GM23248 (cell line): Measurements from ENCODE around the gene DUSP28. TPM values are rescaled to one million over a fixed set of nuclear protein-coding genes. Genes with fewer than 3 reads are reported as not detected.

ENCODE experiments used
- DNase-seq: peaks from one replicate; pipeline ENCODE4 v3.0.0-alpha.2; 2015
- H2AFZ ChIP-seq: fragments of 200-600 bp; sonication (generic); 2 replicates; pipeline ENCODE4 v1.6.1; 2016; ENCODE audit warnings: antibody characterized with exemption
- H3F3A ChIP-seq: fragments of 200-600 bp; sonication (generic); 2 replicates; pipeline ENCODE4 v1.6.1; 2016; ENCODE audit warnings: mild to moderate bottlenecking, antibody characterized with exemption, mixed run types; ENCODE audit not compliant: insufficient read depth
- H3K27ac ChIP-seq: fragments of 200-600 bp; sonication (generic); 2 replicates; pipeline ENCODE4 v1.5.1; 2016; ENCODE audit warnings: mild to moderate bottlenecking
- H3K27me3 ChIP-seq: fragments of 200-600 bp; sonication (generic); replicated peaks from 2 replicates; pipeline ENCODE4 v1.6.1; 2016; ENCODE audit warnings: mild to moderate bottlenecking; ENCODE audit not compliant: insufficient read depth
- H3K36me3 ChIP-seq: fragments of 200-600 bp; sonication (generic); 2 replicates; pipeline ENCODE4 v1.6.1; 2016; ENCODE audit warnings: low read depth, mild to moderate bottlenecking
- H3K4me1 ChIP-seq: fragments of 200-600 bp; sonication (generic); 2 replicates; pipeline ENCODE4 v1.6.1; 2016; ENCODE audit warnings: mild to moderate bottlenecking; ENCODE audit not compliant: insufficient read depth
- H3K4me2 ChIP-seq: fragments of 200-600 bp; sonication (generic); one replicate; pipeline ENCODE4 v1.6.1; 2016; ENCODE audit warnings: mild to moderate bottlenecking; ENCODE audit not compliant: unreplicated experiment
- H3K4me3 ChIP-seq: fragments of 200-600 bp; sonication (generic); 2 replicates; pipeline ENCODE4 v1.5.1; 2016; ENCODE audit warnings: mild to moderate bottlenecking
- H3K79me2 ChIP-seq: fragments of 200-600 bp; sonication (generic); 2 replicates; pipeline ENCODE4 v1.6.1; 2016; ENCODE audit warnings: mild to moderate bottlenecking; ENCODE audit not compliant: insufficient read depth
- H3K9ac ChIP-seq: fragments of 200-600 bp; sonication (generic); 2 replicates; pipeline ENCODE4 v1.6.1; 2016; ENCODE audit warnings: mild to moderate bottlenecking
- H3K9me2 ChIP-seq: fragments of 200-600 bp; sonication (generic); 2 replicates; pipeline ENCODE4 v1.6.1; 2016; ENCODE audit warnings: mixed run types, mild to moderate bottlenecking, moderate library complexity; ENCODE audit not compliant: insufficient read depth
- H3K9me3 ChIP-seq: fragments of 200-600 bp; sonication (generic); one replicate; pipeline ENCODE4 v1.6.1; 2017; ENCODE audit warnings: low read depth
- H4K20me1 ChIP-seq: fragments of 200-600 bp; sonication (generic); 2 replicates; pipeline ENCODE4 v1.6.0; 2016; ENCODE audit not compliant: insufficient read depth
- EZH2 ChIP-seq: fragments of 200-600 bp; sonication (generic); IDR thresholded peaks from 2 replicates; pipeline ENCODE4 v1.6.1; 2018; ENCODE audit warnings: antibody characterized with exemption, mild to moderate bottlenecking; ENCODE audit not compliant: insufficient read depth, poor library complexity, severe bottlenecking
- EZH2phosphoT487 ChIP-seq: fragments of 200-600 bp; sonication (generic); IDR thresholded peaks from 2 replicates; pipeline ENCODE4 v1.6.1; 2018; ENCODE audit warnings: antibody characterized with exemption, moderate library complexity, mild to moderate bottlenecking, low read depth; ENCODE audit not compliant: insufficient read depth
- WGBS, 2 experiments: methylation state at CpG; one replicate each; pipeline ENCODE4 v1.1.6; 2015 to 2017; ENCODE audit warnings: low lambda C conversion rate in 2 of 2, low coverage in 1 of 2; ENCODE audit errors: missing lambda C conversion rate in 2 of 2; 5-methylcytosine and 5-hydroxymethylcytosine counted together
- in situ Hi-C: fragments of 300-500 bp; cut with MboI; formaldehyde crosslinking; loops from 2 replicates; pipeline ENCODE4 v1.15.0; 2020
- polyA plus RNA-seq: library from polyadenylated mRNA; unstranded; fragments of >200 nt; fragmentation: Nextera tagmentation; extraction: Ambion mirVana; gene quantifications from 2 replicates; pipeline ENCODE4 v1.2.1, GENCODE V29; 2016
- total RNA-seq: library from RNA; depleted of rRNA; stranded (reverse); fragments of >200 nt; shearing (Covaris generic); gene quantifications from 2 replicates; pipeline ENCODE4 v1.2.3, GENCODE V29; 2014

DUSP28 gene
- total and polyA plus RNA-seq, 2 experiments from 2014 or later = 3.2 to 4.9 TPM

DNA sequence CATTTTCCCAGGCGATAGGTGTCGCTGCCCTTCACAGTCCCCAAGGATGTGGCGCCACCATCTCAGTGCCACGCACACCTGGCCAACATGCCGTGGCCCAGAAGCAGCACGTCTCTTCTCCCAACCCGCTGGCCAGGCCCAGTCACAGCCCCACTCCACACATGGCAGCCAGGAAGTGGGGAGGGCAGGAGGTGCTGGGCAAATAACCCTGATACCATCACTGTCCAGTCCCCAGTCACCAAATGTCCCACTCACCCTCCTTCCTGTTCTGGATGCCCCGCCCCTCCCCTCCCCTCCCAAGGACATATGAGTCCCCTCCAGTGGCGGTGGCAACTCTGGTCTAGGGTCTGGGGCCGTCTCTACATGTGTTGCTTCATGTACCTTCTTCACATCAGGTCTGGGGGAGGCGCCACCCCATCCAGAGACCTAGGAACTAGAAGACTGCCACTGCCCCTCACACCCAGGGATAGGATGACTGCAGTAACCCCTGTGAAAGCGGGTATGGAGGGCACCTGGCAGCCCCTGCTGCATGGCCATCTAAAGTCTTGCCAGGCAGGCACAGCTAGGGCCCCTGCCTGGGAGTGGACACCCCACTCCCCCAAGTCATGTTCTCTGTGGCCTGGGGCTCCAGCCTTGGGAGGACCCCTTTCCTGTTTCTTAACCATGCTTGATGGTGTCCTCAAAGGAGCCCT lies 19.1 kb downstream of the DUSP28 start:
- peak overlapping the region; percentile 80 for H3K27ac ChIP-seq
- peaks cover 67% of the 10 kb centered on the region for H3K79me2 ChIP-seq
- H3F3A ChIP-seq = peaks cover 25% of the 10 kb centered on the region
- H3K4me2 ChIP-seq = no peak overlapping the region
- peak overlapping the region; percentile 65; the same call in 1 of the 2 replicates for H3K9ac ChIP-seq
- no peaks in the 10 kb centered on the region for H3K9me3 ChIP-seq
- no peaks in the 10 kb centered on the region; the same call in 1 of the 2 replicates for H4K20me1 ChIP-seq
- in situ Hi-C loops = no loop called here
- H3K4me3 ChIP-seq = no peak overlapping the region
- no peak overlapping the region for H2AFZ ChIP-seq
- H3K36me3 ChIP-seq = no peaks in the 10 kb centered on the region; the same call in 1 of the 2 replicates
- DNase-seq = no peak
- H3K9me2 ChIP-seq = no peaks in the 10 kb centered on the region
- WGBS, 2 experiments = 90 to 96% methylated on average over 12 of the region's 12 CpGs
- peaks cover 11% of the 10 kb centered on the region for H3K4me1 ChIP-seq
- TF ChIP-seq EZH2 (no peak), EZH2phosphoT487 (no peak)
- no peaks in the 10 kb centered on the region for H3K27me3 ChIP-seq

- no peaks in the 10 kb centered on the region; the same call in 1 of the 2 replicates for H3K36me3 ChIP-seq
- in situ Hi-C loops = no loop called here
- no peaks in the 10 kb centered on the region for H3K9me2 ChIP-seq
- H3K9ac ChIP-seq = peak overlapping the region; percentile 65
- H3K4me2 ChIP-seq = peak overlapping the region; percentile 45
- H3K4me3 ChIP-seq = peak overlapping the region; percentile 22; the same call in 1 of the 2 replicates
- peak; percentile 97 for DNase-seq
- H3K27me3 ChIP-seq = no peaks in the 10 kb centered on the region
- H3K4me1 ChIP-seq = peaks cover 18% of the 10 kb centered on the region
- H3K9me3 ChIP-seq = no peaks in the 10 kb centered on the region
- peak overlapping the region; percentile 80 for H3K27ac ChIP-seq
- H2AFZ ChIP-seq = no peak overlapping the region
- TF ChIP-seq EZH2phosphoT487 = no peak
- TF ChIP-seq EZH2 = no peak
- H4K20me1 ChIP-seq = no peaks in the 10 kb centered on the region; the same call in 1 of the 2 replicates
- peaks cover 25% of the 10 kb centered on the region for H3F3A ChIP-seq
- 33 to 36% methylated on average over 27 of the region's 27 CpGs for WGBS, 2 experiments
- peaks cover 75% of the 10 kb centered on the region for H3K79me2 ChIP-seq
Measured at GRCh38 chr2:240579771-240580614, 19.8 kb downstream of the DUSP28 start.

GRCh38 chr2:240581811-240582210 lies 21.7 kb downstream of the DUSP28 start:
- Histone ChIP-seq H3F3A (peaks cover 25% of the 10 kb centered on the region), H3K9me3 (no peaks in the 10 kb centered on the region), H3K36me3 (no peaks in the 10 kb centered on the region), H2AFZ (no peak overlapping the region), H3K27me3 (no peaks in the 10 kb centered on the region), H3K4me1 (peaks cover 23% of the 10 kb centered on the region), H3K79me2 (peaks cover 79% of the 10 kb centered on the region), H3K9me2 (no peaks in the 10 kb centered on the region), H3K4me3 (no peak overlapping the region), H4K20me1 (no peaks in the 10 kb centered on the region; the same call in 1 of the 2 replicates), H3K9ac (no peak overlapping the region), H3K4me2 (no peak overlapping the region), H3K27ac (no peak overlapping the region)
- 83 to 84% methylated on average over 5 of the region's 5 CpGs for WGBS, 2 experiments
- DNase-seq = no peak
- no peak for TF ChIP-seq EZH2phosphoT487
- no peak for TF ChIP-seq EZH2
- in situ Hi-C loops = no loop called here

- TF ChIP-seq EZH2 (no peak), EZH2phosphoT487 (no peak)
- H3K27ac ChIP-seq = no peak overlapping the region
- H3K4me1 ChIP-seq = peaks cover 28% of the 10 kb centered on the region
- no peaks in the 10 kb centered on the region for H3K9me3 ChIP-seq
- H3F3A ChIP-seq = peaks cover 25% of the 10 kb centered on the region
- no peak overlapping the region for H2AFZ ChIP-seq
- H3K27me3 ChIP-seq = no peaks in the 10 kb centered on the region
- no peaks in the 10 kb centered on the region for H3K9me2 ChIP-seq
- in situ Hi-C loops = no loop called here
- 62 to 66% methylated on average over 3 of the region's 3 CpGs for WGBS, 2 experiments
- DNase-seq = no peak
- H3K36me3 ChIP-seq = no peaks in the 10 kb centered on the region
- no peak overlapping the region for H3K4me3 ChIP-seq
- H3K4me2 ChIP-seq = peak overlapping the region; percentile 9
- no peak overlapping the region for H3K9ac ChIP-seq
- H4K20me1 ChIP-seq = no peaks in the 10 kb centered on the region; the same call in 1 of the 2 replicates
- H3K79me2 ChIP-seq = peaks cover 82% of the 10 kb centered on the region
Measured at GRCh38 chr2:240582781-240583180, 22.6 kb downstream of the DUSP28 start.
